Astrocyte of the spinal cord (primary cell): ENCODE measurements around the gene DPP10.

Experiments
- DNase-seq: peaks from one replicate; pipeline ENCODE4 v3.0.0; 2011; ENCODE audit warnings: low read depth, low spot score
- H3K4me3 ChIP-seq: 2 replicates; pipeline ENCODE4 v1.5.1; 2011; ENCODE audit warnings: low read depth, mild to moderate bottlenecking, low read length, moderate library complexity
- in situ Hi-C: cut with HindIII; loops from 2 replicates; pipeline ENCODE4 v1.10.0; 2017; ENCODE audit warnings: low sequenced_read_pairs
- TF ChIP-seq, protein P1 (sequence below): IDR thresholded peaks from 2 replicates; pipeline ENCODE4 v1.5.1; 2012; ENCODE audit warnings: low read depth, mild to moderate bottlenecking, low read length, inconsistent platforms

Gene DPP10

DNA sequence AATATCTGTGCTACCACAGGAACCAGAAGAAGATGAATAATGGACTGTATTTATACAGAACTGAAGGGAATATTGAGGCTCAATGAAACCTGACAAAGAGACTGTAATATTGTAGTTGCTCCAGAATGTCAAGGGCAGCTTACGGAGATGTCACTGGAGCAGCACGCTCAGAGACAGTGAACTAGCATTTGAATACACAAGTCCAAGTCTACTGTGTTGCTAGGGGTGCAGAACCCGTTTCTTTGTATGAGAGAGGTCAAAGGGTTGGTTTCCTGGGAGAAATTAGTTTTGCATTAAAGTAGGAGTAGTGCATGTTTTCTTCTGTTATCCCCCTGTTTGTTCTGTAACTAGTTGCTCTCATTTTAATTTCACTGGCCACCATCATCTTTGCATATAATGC, 1399.9 kb downstream of the DPP10 start:
- no peak for DNase-seq
- in situ Hi-C loops, result no loop called here
- H3K4me3 ChIP-seq, result no peak overlapping the region
- TF ChIP-seq, protein P1, sequence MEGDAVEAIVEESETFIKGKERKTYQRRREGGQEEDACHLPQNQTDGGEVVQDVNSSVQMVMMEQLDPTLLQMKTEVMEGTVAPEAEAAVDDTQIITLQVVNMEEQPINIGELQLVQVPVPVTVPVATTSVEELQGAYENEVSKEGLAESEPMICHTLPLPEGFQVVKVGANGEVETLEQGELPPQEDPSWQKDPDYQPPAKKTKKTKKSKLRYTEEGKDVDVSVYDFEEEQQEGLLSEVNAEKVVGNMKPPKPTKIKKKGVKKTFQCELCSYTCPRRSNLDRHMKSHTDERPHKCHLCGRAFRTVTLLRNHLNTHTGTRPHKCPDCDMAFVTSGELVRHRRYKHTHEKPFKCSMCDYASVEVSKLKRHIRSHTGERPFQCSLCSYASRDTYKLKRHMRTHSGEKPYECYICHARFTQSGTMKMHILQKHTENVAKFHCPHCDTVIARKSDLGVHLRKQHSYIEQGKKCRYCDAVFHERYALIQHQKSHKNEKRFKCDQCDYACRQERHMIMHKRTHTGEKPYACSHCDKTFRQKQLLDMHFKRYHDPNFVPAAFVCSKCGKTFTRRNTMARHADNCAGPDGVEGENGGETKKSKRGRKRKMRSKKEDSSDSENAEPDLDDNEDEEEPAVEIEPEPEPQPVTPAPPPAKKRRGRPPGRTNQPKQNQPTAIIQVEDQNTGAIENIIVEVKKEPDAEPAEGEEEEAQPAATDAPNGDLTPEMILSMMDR, result no peak

DNA sequence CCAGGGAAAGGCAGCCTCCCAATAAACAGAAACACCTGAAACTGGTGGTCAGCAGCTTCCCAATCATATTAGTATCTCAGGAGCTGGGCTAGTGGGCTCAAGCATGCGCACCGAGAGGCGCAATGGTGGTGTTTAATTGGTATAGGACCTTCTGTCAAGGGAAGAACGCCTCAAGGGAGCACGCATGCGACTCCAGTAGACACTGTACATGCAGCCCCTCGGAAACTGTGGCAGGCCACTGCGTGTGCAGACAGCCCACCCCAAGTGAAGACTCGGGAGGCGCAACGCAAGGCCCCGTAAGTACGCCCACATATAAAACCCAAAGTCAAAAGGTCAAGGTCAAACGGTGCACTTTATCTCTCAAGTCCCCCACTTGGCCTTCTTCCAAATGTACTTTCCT, 1405.8 kb downstream of the DPP10 start:
- no peak overlapping the region for H3K4me3 ChIP-seq

DNA sequence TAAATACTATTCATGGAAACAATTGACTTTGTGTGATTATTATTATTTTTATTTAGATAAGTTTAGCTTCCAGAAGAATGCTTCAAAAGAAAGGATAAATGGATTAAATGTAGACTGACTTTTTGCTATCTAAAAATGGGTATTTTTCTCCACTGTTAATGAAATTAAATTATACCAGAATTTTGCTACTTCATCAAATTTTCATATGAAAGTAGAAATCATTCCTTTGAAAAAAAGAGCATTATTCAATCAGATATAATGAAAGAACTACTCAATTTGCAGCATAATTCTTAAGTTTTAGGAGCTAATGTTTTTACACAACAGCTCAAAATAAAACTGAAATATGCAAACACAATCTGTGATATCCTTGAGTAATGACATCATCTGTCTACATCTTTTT, 1424.6 kb downstream of the DPP10 start:
- in situ Hi-C loops, result no loop called here
- TF ChIP-seq, protein P1, result no peak
- H3K4me3 ChIP-seq, result no peak overlapping the region
- no peak for DNase-seq

More for the DNA sequence above, 1405.8 kb downstream of the DPP10 start:
- DNase-seq, result no peak
- TF ChIP-seq, protein P1, result no peak
- in situ Hi-C loops, result no loop called here

DNA sequence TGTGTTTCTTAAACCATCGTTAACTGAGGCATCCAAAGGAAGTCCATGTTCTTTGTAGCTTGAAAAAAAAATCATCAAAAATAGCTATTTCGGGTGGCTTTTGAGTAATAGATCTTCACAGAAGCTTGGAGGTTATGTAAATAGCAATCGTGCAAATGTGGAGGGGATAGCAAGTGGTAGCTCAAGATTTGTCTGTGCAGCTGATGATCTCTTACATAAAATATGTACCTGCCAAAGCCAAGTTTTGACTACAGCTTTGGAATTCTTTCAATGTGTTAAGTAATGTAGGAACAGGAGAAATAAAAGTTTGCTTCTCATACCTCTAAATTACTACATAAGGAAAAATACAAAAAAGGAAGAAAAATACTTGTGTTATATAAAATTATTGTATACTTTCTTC, 1432.0 kb downstream of the DPP10 start:
- in situ Hi-C loops, result no loop called here
- no peak for DNase-seq
- TF ChIP-seq, protein P1, result no peak
- H3K4me3 ChIP-seq, result no peak overlapping the region

DNA sequence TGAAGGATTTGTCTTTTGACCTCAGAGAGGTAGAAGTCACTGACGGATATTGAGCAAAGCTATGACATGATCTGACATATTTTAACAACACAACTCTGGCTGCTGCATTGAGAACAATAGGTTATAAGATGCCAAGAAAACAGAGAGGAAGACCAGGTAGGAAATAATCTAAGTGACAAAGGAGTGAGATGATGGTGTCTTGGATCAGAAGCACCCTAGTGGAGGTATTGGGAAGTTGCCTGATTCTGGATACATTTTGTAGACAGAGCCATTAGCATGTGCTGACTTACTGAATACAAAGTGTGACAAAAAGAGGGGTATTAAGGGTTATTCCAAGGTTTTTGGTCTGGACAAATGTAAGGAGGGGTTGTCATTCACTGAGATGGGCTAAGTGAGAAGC, 1438.1 kb downstream of the DPP10 start:
- in situ Hi-C loops, result no loop called here
- DNase-seq, result no peak
- TF ChIP-seq, protein P1, result no peak
- no peak overlapping the region for H3K4me3 ChIP-seq

DNA sequence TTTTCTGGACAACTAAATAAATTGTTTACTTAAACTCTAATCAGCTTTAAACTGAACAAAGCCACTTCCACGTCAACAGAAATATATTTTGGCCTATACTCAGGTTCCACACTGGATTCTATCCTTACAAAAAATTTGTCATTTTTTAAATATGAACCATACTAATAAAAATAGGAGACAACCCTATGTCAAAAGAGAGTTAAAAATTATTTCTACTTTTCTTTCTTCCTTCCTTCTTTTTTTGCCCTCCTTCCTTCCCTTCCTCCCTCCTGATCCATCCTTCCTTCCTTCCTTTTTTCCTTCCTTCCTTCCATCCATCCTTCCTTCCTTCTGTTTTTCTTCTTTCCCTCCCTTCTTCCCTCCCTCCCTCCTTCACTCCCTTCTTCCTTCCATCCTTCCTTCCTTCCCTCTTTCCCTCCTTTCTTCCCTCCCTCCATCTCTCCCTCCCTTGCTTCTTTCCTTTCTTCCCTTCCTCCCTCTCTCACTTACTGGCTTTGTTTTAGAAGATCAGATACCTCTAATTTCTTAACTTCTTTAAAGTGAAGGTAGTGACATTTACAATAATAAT, 1444.9 kb downstream of the DPP10 start:
- DNase-seq, result no peak
- no peak overlapping the region for H3K4me3 ChIP-seq
- TF ChIP-seq, protein P1, result no peak
- in situ Hi-C loops, result no loop called here
